SK-N-SH (cell line): ENCODE measurements around the gene RAB21. TPM values are rescaled to one million over a fixed set of nuclear protein-coding genes. Genes with fewer than 3 reads are reported as not detected.

ENCODE experiments used
- CTCF ChIA-PET: fragments of 300-600, 350-600 bp; formaldehyde crosslinking; extraction: SDS; loops from one replicate; lab custom pipeline; 2021; lab: Yijun Ruan, JAX
- POLR2A ChIA-PET: fragments of 350-600 bp; sonication (Branson Sonifier 250); formaldehyde crosslinking; extraction: SDS; loops from one replicate; lab custom pipeline; 2020; ENCODE audit warnings: antibody characterized with exemption, inconsistent platforms; lab: Yijun Ruan, JAX
- DNase-seq: peaks from one replicate; pipeline ENCODE4 v3.0.0; 2012
- H2AFZ ChIP-seq: fragments of 200-600 bp; sonication (generic); 2 replicates; pipeline ENCODE4 v1.8.1; 2016; ENCODE audit warnings: antibody characterized with exemption, mild to moderate bottlenecking, low read depth
- H3F3A ChIP-seq: fragments of 200-600 bp; sonication (generic); replicated peaks from 2 replicates; pipeline ENCODE3; 2016; ENCODE audit warnings: antibody characterized with exemption, mild to moderate bottlenecking; ENCODE audit not compliant: insufficient read depth
- H3K27ac ChIP-seq, 2 experiments: fragments of 200-500 bp in 1 of 2; fragments of 200-600 bp in 1 of 2; sonication (Bioruptor generic) in 1 of 2; sonication (generic), shearing (Covaris generic) in 1 of 2; 2 replicates each; pipeline versions ENCODE4 v1.5.1 to v1.6.1; 2014 to 2016; ENCODE audit warnings: low read depth in 2 of 2, inconsistent platforms in 1 of 2, low read length in 1 of 2, mild to moderate bottlenecking in 1 of 2, mixed read lengths in 1 of 2
- H3K27me3 ChIP-seq: fragments of 200-600 bp; sonication (generic), shearing (Covaris generic); 2 replicates; pipeline ENCODE4 v1.6.1; 2016; ENCODE audit warnings: mixed run types; ENCODE audit not compliant: insufficient read depth
- H3K36me3 ChIP-seq, 2 experiments: fragments of 200-500 bp in 1 of 2; fragments of 200-600 bp in 1 of 2; sonication (Bioruptor generic) in 1 of 2; sonication (generic) in 1 of 2; replicated peaks in 1 of 2; 2 replicates each; pipeline versions ENCODE3 to v1.5.1; 2014 to 2016; ENCODE audit warnings: low read length in 1 of 2, mild to moderate bottlenecking in 1 of 2; ENCODE audit not compliant: insufficient read depth in 2 of 2, control insufficient read depth in 1 of 2
- H3K4me1 ChIP-seq, 2 experiments: fragments of 200-500 bp in 1 of 2; fragments of 200-600 bp in 1 of 2; sonication (Bioruptor generic) in 1 of 2; sonication (generic), shearing (Covaris generic) in 1 of 2; 2 replicates each; pipeline versions ENCODE4 v1.5.1 to v1.6.1; 2014 to 2016; ENCODE audit warnings: low read depth in 1 of 2, low read length in 1 of 2, mixed run types in 1 of 2; ENCODE audit not compliant: insufficient read depth in 2 of 2, control insufficient read depth in 1 of 2
- H3K4me2 ChIP-seq: fragments of 200-600 bp; sonication (generic), shearing (Covaris generic); 2 replicates; pipeline ENCODE4 v1.6.1; 2017; ENCODE audit warnings: mixed run types
- H3K4me3 ChIP-seq, 2 experiments: fragments of 200-500 bp in 1 of 2; fragments of 200-600 bp in 1 of 2; sonication (Bioruptor generic) in 1 of 2; sonication (generic), shearing (Covaris generic) in 1 of 2; 2 replicates each; pipeline versions ENCODE4 v1.5.1 to v1.8.1; 2014 to 2016; ENCODE audit warnings: low read depth in 2 of 2, inconsistent platforms in 1 of 2, low read length in 1 of 2, mild to moderate bottlenecking in 1 of 2, mixed read lengths in 1 of 2, moderate library complexity in 1 of 2
- H3K79me2 ChIP-seq: fragments of 200-600 bp; sonication (generic); 2 replicates; pipeline ENCODE4 v1.8.1; 2017; ENCODE audit warnings: mild to moderate bottlenecking; ENCODE audit not compliant: insufficient read depth
- H3K9ac ChIP-seq: fragments of 200-600 bp; sonication (generic); 2 replicates; pipeline ENCODE4 v1.6.1; 2017; ENCODE audit warnings: mixed run types
- H3K9me2 ChIP-seq: fragments of 200-600 bp; sonication (generic); 2 replicates; pipeline ENCODE4 v1.6.1; 2017; ENCODE audit warnings: mixed run types
- H3K9me3 ChIP-seq: fragments of 200-600 bp; sonication (generic); 2 replicates; pipeline ENCODE4 v1.6.1; 2017; ENCODE audit warnings: mixed run types, mild to moderate bottlenecking, moderate library complexity
- H4K20me1 ChIP-seq: fragments of 200-600 bp; sonication (generic); 2 replicates; pipeline ENCODE4 v1.6.1; 2017; ENCODE audit warnings: mild to moderate bottlenecking, mixed run types; ENCODE audit not compliant: insufficient read depth
- MEF2A ChIP-seq: IDR thresholded peaks from 2 replicates; pipeline ENCODE4 v1.4.0; 2012; ENCODE audit warnings: low read depth, borderline replicate concordance
- MXI1 ChIP-seq: IDR thresholded peaks from 2 replicates; pipeline ENCODE4 v1.6.1; 2012; ENCODE audit warnings: mild to moderate bottlenecking, low read depth, low read length, improper control_type of control experiment
- NRF1 ChIP-seq: IDR thresholded peaks from 2 replicates; pipeline ENCODE4 v1.6.1; 2012; ENCODE audit warnings: low read depth, mild to moderate bottlenecking, low read length
- POLR2AphosphoS5 ChIP-seq: IDR thresholded peaks from 2 replicates; pipeline ENCODE4 v1.6.1; 2012; ENCODE audit warnings: low read depth, low read length
- RAD21 ChIP-seq: IDR thresholded peaks from 2 replicates; pipeline ENCODE4 v1.6.1; 2012; ENCODE audit warnings: mild to moderate bottlenecking, low read length
- RCOR1 ChIP-seq: fragments of 150-350 bp; IDR thresholded peaks from 2 replicates; pipeline ENCODE4 v1.6.1; 2017; ENCODE audit warnings: antibody characterized with exemption, low read length
- SIN3A ChIP-seq: IDR thresholded peaks from 2 replicates; pipeline ENCODE4 v1.6.1; 2012; ENCODE audit warnings: low read depth, mild to moderate bottlenecking, low read length, moderate library complexity, borderline replicate concordance
- TAF1 ChIP-seq: IDR thresholded peaks from 2 replicates; pipeline ENCODE4 v1.6.1; 2012; ENCODE audit warnings: low read depth, mild to moderate bottlenecking, low read length, moderate library complexity, borderline replicate concordance
- WGBS: methylation state at CpG from one replicate; pipeline ENCODE4 v1.1.6; 2017; ENCODE audit warnings: low lambda C conversion rate; 5-methylcytosine and 5-hydroxymethylcytosine counted together
- polyA plus RNA-seq, 3 experiments: library from polyadenylated mRNA; depleted of rRNA; stranded (reverse); fragments of >200 nt; gene quantifications; 2 replicates each; pipeline ENCODE4 v1.2.3, GENCODE V29; 2012
- TF ChIP-seq, protein P1 (sequence below): fragments of 150-350 bp; IDR thresholded peaks from 2 replicates; pipeline ENCODE4 v1.6.1; 2017; ENCODE audit warnings: antibody characterized with exemption, low read length, low read depth, borderline replicate concordance
- TF ChIP-seq, protein P2 (sequence below): IDR thresholded peaks from 2 replicates; pipeline ENCODE4 v1.4.0; 2012; ENCODE audit warnings: low read depth, borderline replicate concordance
- TF ChIP-seq, protein P3 (sequence below): fragments of 200-600 bp; sonication (generic); IDR thresholded peaks from 2 replicates; pipeline ENCODE4 v1.6.1; 2017; ENCODE audit warnings: antibody characterized with exemption, mild to moderate bottlenecking, moderate library complexity

The RAB21 gene
- polyA plus RNA-seq, 1 of the 3 experiments (the other 2 are of a cell fraction), result 6.5 TPM

DNA sequence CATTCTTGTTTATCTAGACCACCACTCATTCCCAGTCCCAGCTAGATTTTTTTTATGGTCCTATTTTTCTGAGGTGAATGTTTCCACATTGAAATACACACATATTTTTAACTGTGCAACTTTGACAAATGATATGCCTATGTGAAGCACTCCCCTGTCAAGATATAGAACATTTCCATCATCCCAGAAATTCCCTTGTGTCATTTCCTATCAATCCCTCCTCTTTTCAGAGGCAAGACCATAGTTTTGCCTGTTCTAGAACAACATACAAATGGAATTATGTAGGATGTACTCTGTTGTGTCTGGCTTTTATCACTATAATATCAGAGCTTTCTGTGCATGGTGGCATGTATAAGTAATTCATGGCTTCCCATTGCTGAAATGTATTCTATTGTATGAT lies 36.1 kb upstream of the RAB21 start:
- H3K4me2 ChIP-seq, result no peak overlapping the region
- no peak for DNase-seq
- no peaks in the 10 kb centered on the region for H3K27me3 ChIP-seq
- H3K4me1 ChIP-seq, result no peaks in the 10 kb centered on the region
- no peak overlapping the region for H2AFZ ChIP-seq
- no peaks in the 10 kb centered on the region for H3K36me3 ChIP-seq
- H3K9ac ChIP-seq, result no peak overlapping the region
- no peak overlapping the region for H3K27ac ChIP-seq
- 0 out of 2 replicates have a peak, but pooled peaks cover 7% of the 10 kb centered on the region for H3K9me3 ChIP-seq
- no peaks in the 10 kb centered on the region for H3F3A ChIP-seq
- POLR2A ChIA-PET, result no interaction called here
- H3K79me2 ChIP-seq, result no peaks in the 10 kb centered on the region
- no peak overlapping the region for H3K4me3 ChIP-seq
- CTCF ChIA-PET, result no interaction called here
- no peaks in the 10 kb centered on the region for H3K9me2 ChIP-seq
- H4K20me1 ChIP-seq, result no peaks in the 10 kb centered on the region
- TF ChIP-seq RAD21 (no peak), MEF2A (no peak), NRF1 (no peak)
- TF ChIP-seq, protein P1, sequence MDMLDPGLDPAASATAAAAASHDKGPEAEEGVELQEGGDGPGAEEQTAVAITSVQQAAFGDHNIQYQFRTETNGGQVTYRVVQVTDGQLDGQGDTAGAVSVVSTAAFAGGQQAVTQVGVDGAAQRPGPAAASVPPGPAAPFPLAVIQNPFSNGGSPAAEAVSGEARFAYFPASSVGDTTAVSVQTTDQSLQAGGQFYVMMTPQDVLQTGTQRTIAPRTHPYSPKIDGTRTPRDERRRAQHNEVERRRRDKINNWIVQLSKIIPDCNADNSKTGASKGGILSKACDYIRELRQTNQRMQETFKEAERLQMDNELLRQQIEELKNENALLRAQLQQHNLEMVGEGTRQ, result no peak
- TF ChIP-seq, protein P2, sequence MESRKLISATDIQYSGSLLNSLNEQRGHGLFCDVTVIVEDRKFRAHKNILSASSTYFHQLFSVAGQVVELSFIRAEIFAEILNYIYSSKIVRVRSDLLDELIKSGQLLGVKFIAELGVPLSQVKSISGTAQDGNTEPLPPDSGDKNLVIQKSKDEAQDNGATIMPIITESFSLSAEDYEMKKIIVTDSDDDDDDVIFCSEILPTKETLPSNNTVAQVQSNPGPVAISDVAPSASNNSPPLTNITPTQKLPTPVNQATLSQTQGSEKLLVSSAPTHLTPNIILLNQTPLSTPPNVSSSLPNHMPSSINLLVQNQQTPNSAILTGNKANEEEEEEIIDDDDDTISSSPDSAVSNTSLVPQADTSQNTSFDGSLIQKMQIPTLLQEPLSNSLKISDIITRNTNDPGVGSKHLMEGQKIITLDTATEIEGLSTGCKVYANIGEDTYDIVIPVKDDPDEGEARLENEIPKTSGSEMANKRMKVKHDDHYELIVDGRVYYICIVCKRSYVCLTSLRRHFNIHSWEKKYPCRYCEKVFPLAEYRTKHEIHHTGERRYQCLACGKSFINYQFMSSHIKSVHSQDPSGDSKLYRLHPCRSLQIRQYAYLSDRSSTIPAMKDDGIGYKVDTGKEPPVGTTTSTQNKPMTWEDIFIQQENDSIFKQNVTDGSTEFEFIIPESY, result no peak
- TF ChIP-seq, protein P3, sequence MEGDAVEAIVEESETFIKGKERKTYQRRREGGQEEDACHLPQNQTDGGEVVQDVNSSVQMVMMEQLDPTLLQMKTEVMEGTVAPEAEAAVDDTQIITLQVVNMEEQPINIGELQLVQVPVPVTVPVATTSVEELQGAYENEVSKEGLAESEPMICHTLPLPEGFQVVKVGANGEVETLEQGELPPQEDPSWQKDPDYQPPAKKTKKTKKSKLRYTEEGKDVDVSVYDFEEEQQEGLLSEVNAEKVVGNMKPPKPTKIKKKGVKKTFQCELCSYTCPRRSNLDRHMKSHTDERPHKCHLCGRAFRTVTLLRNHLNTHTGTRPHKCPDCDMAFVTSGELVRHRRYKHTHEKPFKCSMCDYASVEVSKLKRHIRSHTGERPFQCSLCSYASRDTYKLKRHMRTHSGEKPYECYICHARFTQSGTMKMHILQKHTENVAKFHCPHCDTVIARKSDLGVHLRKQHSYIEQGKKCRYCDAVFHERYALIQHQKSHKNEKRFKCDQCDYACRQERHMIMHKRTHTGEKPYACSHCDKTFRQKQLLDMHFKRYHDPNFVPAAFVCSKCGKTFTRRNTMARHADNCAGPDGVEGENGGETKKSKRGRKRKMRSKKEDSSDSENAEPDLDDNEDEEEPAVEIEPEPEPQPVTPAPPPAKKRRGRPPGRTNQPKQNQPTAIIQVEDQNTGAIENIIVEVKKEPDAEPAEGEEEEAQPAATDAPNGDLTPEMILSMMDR, result no peak

DNA sequence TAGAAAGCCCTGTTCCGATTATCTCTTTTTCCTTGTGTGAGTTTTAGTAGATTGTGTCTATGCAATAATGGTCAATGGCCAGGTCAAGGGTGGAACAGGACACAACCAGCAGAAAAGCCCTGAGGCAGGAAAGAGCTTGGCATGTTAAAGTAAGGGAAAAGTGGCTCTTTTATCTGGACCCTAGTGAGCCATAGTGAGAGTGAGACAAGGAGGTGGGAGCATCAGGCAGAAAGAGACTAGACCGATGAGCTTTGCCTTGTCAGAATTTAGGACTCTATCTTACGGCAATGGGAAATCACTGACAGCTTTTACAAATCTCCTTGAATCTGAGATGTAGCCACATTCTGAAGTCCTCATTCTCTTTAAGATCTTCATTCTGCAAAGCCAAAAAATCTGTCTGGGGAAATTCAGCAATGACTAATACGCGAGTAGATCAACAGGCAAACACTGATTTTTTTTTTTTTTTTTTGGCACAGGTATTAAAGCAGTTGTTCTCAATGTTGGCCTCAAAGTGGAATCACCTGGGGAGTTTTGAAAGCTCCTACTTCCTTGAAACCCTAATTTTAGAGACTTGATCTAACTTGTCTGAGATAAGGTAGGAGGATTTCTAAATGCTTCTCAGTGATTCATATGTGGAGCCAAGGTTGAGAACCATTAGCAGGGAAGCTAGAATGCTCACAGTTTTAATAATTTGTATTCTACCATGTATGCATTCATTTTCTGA lies 34.9 kb upstream of the RAB21 start:
- Histone ChIP-seq H3K79me2 (no peaks in the 10 kb centered on the region), H4K20me1 (no peaks in the 10 kb centered on the region), H3K9me2 (no peaks in the 10 kb centered on the region), H3K4me1 (no peaks in the 10 kb centered on the region), H3K27me3 (no peaks in the 10 kb centered on the region), H3K4me2 (no peak overlapping the region), H3F3A (no peaks in the 10 kb centered on the region), H3K9ac (no peak overlapping the region), H3K9me3 (no peaks in the 10 kb centered on the region), H3K36me3 (no peaks in the 10 kb centered on the region), H2AFZ (no peak overlapping the region), H3K4me3 (no peak overlapping the region)
- CTCF ChIA-PET, result interaction anchor here (1.0 to 1.5 kb wide), 3 partner anchors 12 to 33 kb away, joined by 3 to 5 read pairs (median 3); no protein-coding TSS in a partner anchor
- POLR2A ChIA-PET, result no interaction called here
- no peak for TF ChIP-seq TAF1
- TF ChIP-seq POLR2AphosphoS5, result no peak
- no peak for TF ChIP-seq SIN3A
- no peak for TF ChIP-seq MXI1
- TF ChIP-seq RCOR1, result no peak
- TF ChIP-seq, protein P1, result no peak
- TF ChIP-seq, protein P3, result no peak
- TF ChIP-seq, all 33 proteins: peak for 0
- DNase-seq, result no peak
- no peak overlapping the region for H3K27ac ChIP-seq
- WGBS, result 93% methylated on average over 5 of the region's 5 CpGs
